Purkinje cell (primary cell): ENCODE data around the gene HAPSTR1. TPM values are rescaled to one million over a fixed set of nuclear protein-coding genes. Genes with fewer than 3 reads are reported as not detected.

Experiments
- polyA plus RNA-seq: library from polyadenylated mRNA; unstranded; fragments of >200 nt; fragmentation: Nextera tagmentation; gene quantifications from 2 replicates; pipeline ENCODE4 v1.2.1, GENCODE V29; 2014

The HAPSTR1 gene, protein sequence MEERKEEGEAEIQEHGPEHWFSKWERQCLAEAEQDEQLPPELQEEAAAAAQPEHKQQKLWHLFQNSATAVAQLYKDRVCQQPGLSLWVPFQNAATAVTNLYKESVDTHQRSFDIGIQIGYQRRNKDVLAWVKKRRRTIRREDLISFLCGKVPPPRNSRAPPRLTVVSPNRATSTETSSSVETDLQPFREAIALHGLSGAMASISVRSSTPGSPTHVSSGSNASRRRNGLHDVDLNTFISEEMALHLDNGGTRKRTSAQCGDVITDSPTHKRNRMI
- 18.0 and 22.3 TPM in 2 replicates for polyA plus RNA-seq

DNA sequence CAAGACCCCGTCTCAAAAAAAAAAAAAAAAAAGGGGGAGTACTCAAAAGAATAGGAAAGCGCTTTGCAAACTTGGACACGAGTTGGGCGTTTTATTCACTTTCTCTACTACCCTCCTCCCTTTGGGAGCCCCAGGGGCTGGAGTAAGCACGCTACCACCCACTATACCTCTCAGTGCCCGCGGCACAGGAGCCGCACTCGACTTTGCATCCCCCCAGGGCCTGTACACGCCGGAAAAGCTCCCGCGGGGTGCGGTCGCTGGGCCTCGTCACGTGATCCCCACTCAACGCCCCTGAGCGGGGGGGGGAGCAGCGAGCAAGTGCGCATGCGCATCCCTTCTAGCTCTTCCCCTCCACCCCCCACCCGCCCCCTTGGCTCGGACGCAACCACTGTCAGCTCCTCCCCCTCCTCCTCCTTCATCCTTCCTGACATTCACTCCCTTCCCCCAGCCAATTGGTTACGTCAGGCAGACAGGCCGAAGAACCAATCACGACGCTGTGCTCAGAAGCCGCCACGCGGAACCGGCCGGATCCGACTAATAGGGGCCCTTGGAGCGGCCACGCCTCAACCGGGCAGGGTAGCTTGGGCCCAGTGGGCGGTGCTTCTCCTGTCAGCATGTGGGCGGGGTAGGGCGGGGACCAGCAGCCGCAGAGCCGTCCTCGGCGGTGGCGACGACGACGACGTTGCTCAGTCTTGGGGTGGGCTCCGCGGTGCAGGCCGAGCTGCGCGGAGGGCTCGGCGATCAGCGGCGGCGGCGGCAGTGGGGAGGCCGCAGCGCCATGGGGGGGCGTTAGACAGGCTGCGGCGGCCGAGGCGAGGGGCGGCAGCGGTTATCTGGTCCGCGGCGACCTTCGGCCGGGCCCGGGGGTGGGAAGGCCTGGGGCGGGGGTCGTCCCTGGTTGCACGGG lies at the start of gene HAPSTR1:
TSS of gene HAPSTR1 (plus strand) at position 685 of the 907 bp plus-strand sequence. CDS start 401 bp downstream, outside the sequence.

Other genes with a start within 250 kb of the HAPSTR1 start
- 1.1 and 1.7 TPM in 2 replicates for gene CARHSP1, start 222.6 kb upstream of the HAPSTR1 start, polyA plus RNA-seq
- gene LITAFD, start 209.3 kb upstream of the HAPSTR1 start, polyA plus RNA-seq, result not detected in 2 replicates
- 32.8 and 35.5 TPM in 2 replicates for gene USP7, start 127.7 kb upstream of the HAPSTR1 start, polyA plus RNA-seq